ENCODE measurements around the gene ZMYND10.

ZMYND10 gene

GRCh38 chr3:50342813-50343633 lies 2.5 kb downstream of the ZMYND10 start:
- no peak for DNase-seq

GRCh38 chr3:50341996-50342650 lies 3.4 kb downstream of the ZMYND10 start:
- DNase-seq = no peak

- no peak for DNase-seq
These were observed 4.0 kb downstream of the ZMYND10 start for GRCh38 chr3:50341537-50341936.

GRCh38 chr3:50340448-50341329 lies 4.8 kb downstream of the ZMYND10 start, which contains the start of gene RASSF1:
TSS of gene RASSF1 (minus strand) at chr3:50340836. CDS start at chr3:50340805, 31 bp downstream.
- peak; percentile 100 for DNase-seq

GRCh38 chr3:50340147-50340447 lies 5.4 kb downstream of the ZMYND10 start:
- DNase-seq = no peak

- DNase-seq = no peak
These were observed 5.9 kb downstream of the ZMYND10 start for GRCh38 chr3:50339485-50340146.

- DNase-seq = peak; percentile 51 to 59
These were observed 6.6 kb downstream of the ZMYND10 start for GRCh38 chr3:50338965-50339364.

GRCh38 chr3:50337175-50337861 lies 8.2 kb downstream of the ZMYND10 start:
- peak; percentile 100 for DNase-seq

GRCh38 chr3:50336452-50337174 lies 8.9 kb downstream of the ZMYND10 start:
- no peak for DNase-seq

GRCh38 chr3:50334339-50335075 lies 11.0 kb downstream of the ZMYND10 start:
- no peak for DNase-seq

GRCh38 chr3:50333744-50334328 lies 11.7 kb downstream of the ZMYND10 start:
- DNase-seq = no peak

GRCh38 chr3:50331364-50331907 lies 14.1 kb downstream of the ZMYND10 start:
- no peak for DNase-seq

- no peak for DNase-seq
These were observed 15.2 kb downstream of the ZMYND10 start for GRCh38 chr3:50330330-50330729.

GRCh38 chr3:50327943-50328691 lies 17.4 kb downstream of the ZMYND10 start, which contains the start of gene TUSC2:
TSS of gene TUSC2 (minus strand) at chr3:50328223. CDS start at chr3:50328099, 124 bp downstream.
- DNase-seq = peak; percentile 98 to 99

- no peak for DNase-seq
These were observed 18.4 kb downstream of the ZMYND10 start for GRCh38 chr3:50327129-50327528.

GRCh38 chr3:50326182-50326541 lies 19.4 kb downstream of the ZMYND10 start:
- DNase-seq = no peak

- peak; percentile 9 to 31 for DNase-seq
These were observed 19.9 kb downstream of the ZMYND10 start for GRCh38 chr3:50325497-50326181.

GRCh38 chr3:50325113-50325480 lies 20.4 kb downstream of the ZMYND10 start:
- DNase-seq = no peak

All from AML-193 (cell line).